Left ventricle myocardium superior (tissue), 1 donor: ENCODE results near the gene HCN1. TPM values are rescaled to one million over a fixed set of nuclear protein-coding genes. Genes with fewer than 3 reads are reported as not detected.

Source experiments
- ATAC-seq: fragments of 200-7000 bp; cut with Tn5 transposase; one replicate; pipeline ENCODE4 v1.9.1; 2020; ENCODE audit warnings: mild to moderate bottlenecking, moderate library complexity
- DNase-seq: peaks from one replicate; pipeline ENCODE4 v3.0.0-alpha.2; 2020
- intact Hi-C: fragments of 100-400 bp; cut with micrococcal nuclease; formaldehyde crosslinking; loops from one replicate; pipeline ENCODE4 v1.11.0; 2022
- total RNA-seq: library from RNA; stranded (reverse); fragmentation: NEBNext Ultra II Directional; extraction: Animal tissue kit (Norgen Biotek cat#: 25700); gene quantifications from one replicate; pipeline ENCODE4 v1.2.1, GENCODE V29; 2021
- donor health status: DM: no; HTN: yes; CAD: no; lungs with severe emphysema.

HCN1 gene
- total RNA-seq, 1 donor from 2014 or later: 0.17 TPM

DNA sequence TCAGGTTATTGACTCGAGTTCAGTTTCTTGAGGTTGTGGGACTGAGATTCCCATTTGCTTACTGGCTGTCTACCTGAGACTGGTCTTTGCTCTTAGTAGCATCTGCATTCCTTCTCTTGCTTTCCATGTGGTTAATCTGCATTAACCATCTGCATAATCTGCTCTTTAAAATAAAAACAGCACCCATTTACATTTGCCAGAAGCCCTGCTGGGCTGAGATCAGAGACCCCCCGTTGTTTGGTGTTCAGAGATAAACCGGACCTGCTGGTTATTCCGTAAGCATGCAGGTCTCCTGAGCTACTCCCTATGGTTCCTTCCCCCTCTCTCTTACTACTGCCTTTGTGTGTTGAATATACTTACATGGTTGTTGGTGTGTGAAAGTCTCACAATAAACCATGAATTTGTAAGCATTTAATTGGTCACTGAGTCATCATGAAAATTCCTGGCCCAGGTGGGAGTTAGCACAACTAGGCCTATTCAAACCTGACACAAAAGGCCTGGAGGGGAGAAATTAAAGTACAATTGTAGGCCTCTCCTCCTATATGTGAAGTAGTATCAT is 490.7 kb downstream of the HCN1 start:
- intact Hi-C loops: no loop called here
- ATAC-seq: no peak
- no peak for DNase-seq
